Measurements from ENCODE around the gene ADAMTS13. TPM values are rescaled to one million over a fixed set of nuclear protein-coding genes. Genes with fewer than 3 reads are reported as not detected.

The ADAMTS13 gene
- total and polyA plus RNA-seq, 4 donors: 6.5 to 13.3 (median 10.4) TPM

DNA sequence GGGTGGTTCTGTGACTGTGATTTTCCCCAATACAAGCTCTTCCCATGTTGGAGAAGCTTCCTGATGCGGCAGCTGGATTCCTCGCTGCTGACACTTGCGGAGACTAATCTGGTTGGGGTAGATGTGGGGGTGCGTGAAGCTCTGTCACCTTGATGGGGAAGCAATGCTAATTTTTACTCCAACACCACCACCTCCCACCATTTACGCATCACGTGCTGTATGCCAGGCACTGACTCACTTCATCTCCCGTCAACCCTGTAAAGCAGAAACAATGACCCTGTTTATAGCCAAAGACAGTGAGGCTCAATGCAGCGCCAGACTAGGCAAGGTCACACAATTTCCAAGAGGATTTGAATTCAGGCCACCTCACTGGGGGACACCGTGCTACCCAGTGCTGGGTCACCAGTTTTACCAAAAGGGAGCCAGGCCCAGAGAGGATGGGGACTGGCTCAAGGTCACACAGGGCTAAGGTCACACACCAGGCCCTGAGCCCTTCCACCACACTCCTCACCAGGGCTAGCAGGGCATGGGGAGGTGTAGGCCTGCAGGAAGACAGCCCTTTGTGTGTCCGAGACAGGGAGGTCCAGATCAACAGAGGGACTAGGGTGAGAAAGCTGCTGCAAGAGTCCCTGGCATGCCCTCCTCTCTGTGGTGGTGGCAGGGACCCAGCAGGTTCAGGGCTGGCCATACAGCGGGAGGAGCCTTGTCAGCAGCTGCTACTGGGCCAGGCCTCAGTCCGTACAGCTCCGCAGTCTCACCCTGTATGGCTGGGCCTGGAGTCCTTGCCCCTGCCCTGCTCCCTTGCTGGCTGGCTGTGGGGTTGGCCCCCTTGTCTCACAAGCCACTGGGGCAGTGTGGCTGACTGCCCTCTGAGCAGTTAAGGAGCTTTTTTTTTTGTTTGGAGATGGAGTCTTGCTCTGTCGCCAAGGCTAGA is 42.7 kb upstream of the ADAMTS13 start:
- no peak overlapping the region for H3K9ac ChIP-seq (ENCODE audit: low read depth in 1 of 2, low read length in 2 of 2)
- no peaks in the 10 kb centered on the region for H3K27me3 ChIP-seq (ENCODE audit: control insufficient read depth in 4 of 4, insufficient read depth in 4 of 4, low read length in 3 of 4)
- H3K4me1 ChIP-seq (ENCODE audit: control insufficient read depth in 4 of 4, insufficient read depth in 4 of 4, low read length in 3 of 4): peaks cover 0 to 11% (median 5%) of the 10 kb centered on the region in 4 donors
- H3K36me3 ChIP-seq (ENCODE audit: control insufficient read depth in 4 of 4, insufficient read depth in 3 of 4, low read depth in 1 of 4, low read length in 3 of 4): no peaks in the 10 kb centered on the region
- whole genome bisulfite sequencing: 97% methylated on average over 14 of the region's 14 CpGs
- no peak overlapping the region for H3K4me3 ChIP-seq (ENCODE audit: low read depth in 1 of 3, low read length in 3 of 3)
- DNase-seq (ENCODE audit: low spot score): no peak
- TF ChIP-seq, protein P1, sequence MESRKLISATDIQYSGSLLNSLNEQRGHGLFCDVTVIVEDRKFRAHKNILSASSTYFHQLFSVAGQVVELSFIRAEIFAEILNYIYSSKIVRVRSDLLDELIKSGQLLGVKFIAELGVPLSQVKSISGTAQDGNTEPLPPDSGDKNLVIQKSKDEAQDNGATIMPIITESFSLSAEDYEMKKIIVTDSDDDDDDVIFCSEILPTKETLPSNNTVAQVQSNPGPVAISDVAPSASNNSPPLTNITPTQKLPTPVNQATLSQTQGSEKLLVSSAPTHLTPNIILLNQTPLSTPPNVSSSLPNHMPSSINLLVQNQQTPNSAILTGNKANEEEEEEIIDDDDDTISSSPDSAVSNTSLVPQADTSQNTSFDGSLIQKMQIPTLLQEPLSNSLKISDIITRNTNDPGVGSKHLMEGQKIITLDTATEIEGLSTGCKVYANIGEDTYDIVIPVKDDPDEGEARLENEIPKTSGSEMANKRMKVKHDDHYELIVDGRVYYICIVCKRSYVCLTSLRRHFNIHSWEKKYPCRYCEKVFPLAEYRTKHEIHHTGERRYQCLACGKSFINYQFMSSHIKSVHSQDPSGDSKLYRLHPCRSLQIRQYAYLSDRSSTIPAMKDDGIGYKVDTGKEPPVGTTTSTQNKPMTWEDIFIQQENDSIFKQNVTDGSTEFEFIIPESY (IDR thresholded peaks at IDR 0.05): no peak
- TF ChIP-seq FOXA1 (IDR thresholded peaks at IDR 0.05) (no peak), NR2F2 (IDR thresholded peaks at IDR 0.05) (no peak), RAD21 (IDR thresholded peaks at IDR 0.05) (no peak), HNF4G (IDR thresholded peaks at IDR 0.05) (no peak), YY1 (IDR thresholded peaks at IDR 0.05) (no peak), HNF4A (conservative IDR thresholded peaks at IDR 0.05) (no peak), GABPA (IDR thresholded peaks at IDR 0.05 in 1 of 2, conservative IDR thresholded peaks at IDR 0.05 in 1 of 2) (no peak), JUND (IDR thresholded peaks at IDR 0.05) (no peak), EGR1 (IDR thresholded peaks at IDR 0.05; ENCODE audit: low read depth in 2 of 2) (no peak), TAF1 (conservative IDR thresholded peaks at IDR 0.05) (no peak), SP1 (IDR thresholded peaks at IDR 0.05) (no peak)
- TF ChIP-seq, protein P2, sequence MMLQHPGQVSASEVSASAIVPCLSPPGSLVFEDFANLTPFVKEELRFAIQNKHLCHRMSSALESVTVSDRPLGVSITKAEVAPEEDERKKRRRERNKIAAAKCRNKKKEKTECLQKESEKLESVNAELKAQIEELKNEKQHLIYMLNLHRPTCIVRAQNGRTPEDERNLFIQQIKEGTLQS (IDR thresholded peaks at IDR 0.05): no peak
- TF ChIP-seq, protein P3, sequence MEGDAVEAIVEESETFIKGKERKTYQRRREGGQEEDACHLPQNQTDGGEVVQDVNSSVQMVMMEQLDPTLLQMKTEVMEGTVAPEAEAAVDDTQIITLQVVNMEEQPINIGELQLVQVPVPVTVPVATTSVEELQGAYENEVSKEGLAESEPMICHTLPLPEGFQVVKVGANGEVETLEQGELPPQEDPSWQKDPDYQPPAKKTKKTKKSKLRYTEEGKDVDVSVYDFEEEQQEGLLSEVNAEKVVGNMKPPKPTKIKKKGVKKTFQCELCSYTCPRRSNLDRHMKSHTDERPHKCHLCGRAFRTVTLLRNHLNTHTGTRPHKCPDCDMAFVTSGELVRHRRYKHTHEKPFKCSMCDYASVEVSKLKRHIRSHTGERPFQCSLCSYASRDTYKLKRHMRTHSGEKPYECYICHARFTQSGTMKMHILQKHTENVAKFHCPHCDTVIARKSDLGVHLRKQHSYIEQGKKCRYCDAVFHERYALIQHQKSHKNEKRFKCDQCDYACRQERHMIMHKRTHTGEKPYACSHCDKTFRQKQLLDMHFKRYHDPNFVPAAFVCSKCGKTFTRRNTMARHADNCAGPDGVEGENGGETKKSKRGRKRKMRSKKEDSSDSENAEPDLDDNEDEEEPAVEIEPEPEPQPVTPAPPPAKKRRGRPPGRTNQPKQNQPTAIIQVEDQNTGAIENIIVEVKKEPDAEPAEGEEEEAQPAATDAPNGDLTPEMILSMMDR (IDR thresholded peaks at IDR 0.05; ENCODE audit: low read depth, low read length, missing input control): no peak
- TF ChIP-seq, protein P4, sequence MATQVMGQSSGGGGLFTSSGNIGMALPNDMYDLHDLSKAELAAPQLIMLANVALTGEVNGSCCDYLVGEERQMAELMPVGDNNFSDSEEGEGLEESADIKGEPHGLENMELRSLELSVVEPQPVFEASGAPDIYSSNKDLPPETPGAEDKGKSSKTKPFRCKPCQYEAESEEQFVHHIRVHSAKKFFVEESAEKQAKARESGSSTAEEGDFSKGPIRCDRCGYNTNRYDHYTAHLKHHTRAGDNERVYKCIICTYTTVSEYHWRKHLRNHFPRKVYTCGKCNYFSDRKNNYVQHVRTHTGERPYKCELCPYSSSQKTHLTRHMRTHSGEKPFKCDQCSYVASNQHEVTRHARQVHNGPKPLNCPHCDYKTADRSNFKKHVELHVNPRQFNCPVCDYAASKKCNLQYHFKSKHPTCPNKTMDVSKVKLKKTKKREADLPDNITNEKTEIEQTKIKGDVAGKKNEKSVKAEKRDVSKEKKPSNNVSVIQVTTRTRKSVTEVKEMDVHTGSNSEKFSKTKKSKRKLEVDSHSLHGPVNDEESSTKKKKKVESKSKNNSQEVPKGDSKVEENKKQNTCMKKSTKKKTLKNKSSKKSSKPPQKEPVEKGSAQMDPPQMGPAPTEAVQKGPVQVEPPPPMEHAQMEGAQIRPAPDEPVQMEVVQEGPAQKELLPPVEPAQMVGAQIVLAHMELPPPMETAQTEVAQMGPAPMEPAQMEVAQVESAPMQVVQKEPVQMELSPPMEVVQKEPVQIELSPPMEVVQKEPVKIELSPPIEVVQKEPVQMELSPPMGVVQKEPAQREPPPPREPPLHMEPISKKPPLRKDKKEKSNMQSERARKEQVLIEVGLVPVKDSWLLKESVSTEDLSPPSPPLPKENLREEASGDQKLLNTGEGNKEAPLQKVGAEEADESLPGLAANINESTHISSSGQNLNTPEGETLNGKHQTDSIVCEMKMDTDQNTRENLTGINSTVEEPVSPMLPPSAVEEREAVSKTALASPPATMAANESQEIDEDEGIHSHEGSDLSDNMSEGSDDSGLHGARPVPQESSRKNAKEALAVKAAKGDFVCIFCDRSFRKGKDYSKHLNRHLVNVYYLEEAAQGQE (IDR thresholded peaks at IDR 0.05): no peak
- TF ChIP-seq, protein P5, sequence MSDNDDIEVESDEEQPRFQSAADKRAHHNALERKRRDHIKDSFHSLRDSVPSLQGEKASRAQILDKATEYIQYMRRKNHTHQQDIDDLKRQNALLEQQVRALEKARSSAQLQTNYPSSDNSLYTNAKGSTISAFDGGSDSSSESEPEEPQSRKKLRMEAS (IDR thresholded peaks at IDR 0.05): no peak
- no peaks in the 10 kb centered on the region for H3K9me3 ChIP-seq (ENCODE audit: control insufficient read depth in 4 of 4, low read length in 3 of 4)
- no peak overlapping the region for H3K27ac ChIP-seq (ENCODE audit: low read depth in 1 of 2, low read length in 2 of 2)

All from liver (tissue), 9 donors.